Stimulated activated CD8-positive, alpha-beta memory T cell treated with anti-CD3 and anti-CD28 coated beads, Interleukin-7, amount 100 ng/mL, for 4 hours (primary cell): Measurements from ENCODE around the gene AEN.
A peak's percentile ranks its signal among the peaks of the same experiment; 100 is the strongest.
"Not testable (repeated sequence)": the region's sequence is repeated elsewhere in the genome, so short reads cannot be mapped to it uniquely, and the experiment has no call there.

Experiments used
- DNase-seq, 2 donors: peaks; one replicate each; pipeline ENCODE4 v3.0.0-alpha.2; 2020; ENCODE audit warnings: low read depth in 2 of 2

AEN gene

GRCh38 chr15:88630798-88631463, 9.8 kb downstream of the AEN start:
- no peak for DNase-seq

- DNase-seq = no peak
Measured at GRCh38 chr15:88631464-88632028, 10.4 kb downstream of the AEN start.

- not testable (repeated sequence) for DNase-seq
Measured at GRCh38 chr15:88632797-88633196, 11.7 kb downstream of the AEN start.

- no peak for DNase-seq
Measured at GRCh38 chr15:88634449-88634848, 13.3 kb downstream of the AEN start.

- no peak for DNase-seq
Measured at GRCh38 chr15:88635318-88635717, 14.2 kb downstream of the AEN start.

GRCh38 chr15:88636050-88636449, 14.9 kb downstream of the AEN start:
- peak; percentile 51 to 54 for DNase-seq

GRCh38 chr15:88636654-88637053, 15.5 kb downstream of the AEN start:
- DNase-seq = no peak

- DNase-seq = no peak
Measured at GRCh38 chr15:88637436-88637835, 16.3 kb downstream of the AEN start.

- no peak for DNase-seq
Measured at GRCh38 chr15:88637841-88638625, 16.9 kb downstream of the AEN start.

GRCh38 chr15:88638626-88639372, 17.7 kb downstream of the AEN start, which contains the start of gene ISG20:
TSS of gene ISG20 (plus strand) at chr15:88639016. CDS start at chr15:88639367, 351 bp downstream.
- DNase-seq = peak; percentile 97 to 98

GRCh38 chr15:88641959-88642452, 20.9 kb downstream of the AEN start:
- no peak for DNase-seq

- not testable (repeated sequence) for DNase-seq
Measured at GRCh38 chr15:88642514-88642913, 21.4 kb downstream of the AEN start.

- no peak for DNase-seq
Measured at GRCh38 chr15:88644741-88645140, 23.6 kb downstream of the AEN start.

GRCh38 chr15:88645171-88646087, 24.3 kb downstream of the AEN start:
- DNase-seq = no peak

GRCh38 chr15:88646088-88646405, 24.9 kb downstream of the AEN start:
- no peak for DNase-seq

GRCh38 chr15:88646951-88647350, 25.8 kb downstream of the AEN start:
- DNase-seq = no peak

- no peak for DNase-seq
Measured at GRCh38 chr15:88647351-88648105, 26.4 kb downstream of the AEN start.

- DNase-seq = no peak
Measured at GRCh38 chr15:88648357-88649214, 27.4 kb downstream of the AEN start.

GRCh38 chr15:88649286-88649733, 28.2 kb downstream of the AEN start:
- DNase-seq = peak; percentile 67 to 76
